ENCODE measurements around the gene ZNF665.
A peak's percentile ranks its signal among the peaks of the same experiment; 100 is the strongest.
"Not testable (repeated sequence)": the region's sequence is repeated elsewhere in the genome, so short reads cannot be mapped to it uniquely, and the experiment has no call there.

ZNF665 gene

GRCh38 chr19:53158119-53158656 is 35.0 kb downstream of the ZNF665 start:
- peak in 1 of 3 experiments; percentile 10 for DNase-seq (ENCODE audit: low read depth in 2 of 3, low spot score in 2 of 3)

GRCh38 chr19:53157626-53158025 is 35.5 kb downstream of the ZNF665 start:
- no peak for DNase-seq (ENCODE audit: low read depth in 2 of 3, low spot score in 2 of 3)

- DNase-seq (ENCODE audit: low read depth in 2 of 3, low spot score in 2 of 3): no peak
These were observed 36.3 kb downstream of the ZNF665 start for GRCh38 chr19:53156850-53157249.

DNA sequence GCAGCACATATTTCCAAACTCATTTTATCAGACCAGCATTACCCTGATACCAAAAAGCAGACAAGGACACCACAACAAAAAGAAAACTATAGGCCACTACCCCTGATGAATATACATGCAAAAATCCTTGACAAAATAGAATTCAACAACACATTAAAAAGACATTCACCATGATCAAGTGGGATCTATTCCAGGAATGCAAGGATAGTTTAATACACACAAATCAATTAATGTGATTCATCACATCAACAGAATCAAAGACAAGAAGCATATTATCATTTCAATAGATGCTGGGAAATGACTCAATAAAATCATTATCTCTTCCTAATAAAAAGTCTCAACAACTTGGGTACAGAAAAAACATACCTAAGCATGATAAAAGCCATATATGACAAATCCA is 45.5 kb downstream of the ZNF665 start:
- DNase-seq (ENCODE audit: low read depth in 2 of 3, low spot score in 2 of 3): no peak

DNA sequence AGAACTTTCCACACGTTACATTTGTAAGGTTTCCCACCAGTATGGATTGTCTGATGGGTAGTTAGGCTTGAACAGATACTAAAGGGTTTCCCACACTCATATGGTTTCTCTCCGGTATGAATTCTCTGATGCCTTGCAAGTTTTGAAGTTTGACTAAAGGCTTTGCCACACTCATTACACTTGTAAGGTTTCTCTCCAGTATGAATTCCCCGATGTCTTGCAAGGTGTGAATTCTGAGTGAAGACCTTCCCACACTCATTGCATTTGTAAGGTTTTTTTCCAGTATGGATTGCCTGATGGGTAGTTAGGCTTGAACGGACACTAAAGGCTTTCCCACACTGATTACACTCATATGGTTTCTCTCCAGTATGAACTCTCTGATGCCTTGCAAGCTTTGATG is 52.8 kb downstream of the ZNF665 start:
- DNase-seq (ENCODE audit: low read depth in 2 of 3, low spot score in 2 of 3): no peak

DNA sequence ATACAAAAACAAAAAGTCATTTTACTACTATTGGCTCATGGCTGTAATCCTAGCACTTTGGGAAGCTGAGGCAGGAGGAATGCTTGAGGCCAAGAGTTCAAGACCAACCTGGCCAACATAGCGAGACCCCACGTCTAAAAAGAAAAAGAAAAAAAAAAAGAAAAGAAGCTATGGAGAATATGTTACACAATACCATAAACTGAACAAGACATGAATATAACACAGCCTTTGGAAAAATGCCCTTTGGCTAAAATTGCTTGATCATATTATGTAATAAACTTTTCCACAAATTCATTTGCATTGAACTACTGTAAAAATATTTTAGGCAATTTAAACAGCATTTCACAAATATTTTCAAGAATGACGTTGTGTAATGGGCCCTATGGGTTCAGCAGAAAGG is 56.7 kb downstream of the ZNF665 start:
- no peak for DNase-seq (ENCODE audit: low read depth in 2 of 3, low spot score in 2 of 3)

GRCh38 chr19:53132141-53132991 is 60.8 kb downstream of the ZNF665 start, which contains the start of gene ZNF415:
TSS of gene ZNF415 (minus strand) at chr19:53132910. CDS start at chr19:53122676, 10,234 bp downstream.
- peak in 1 of 3 experiments; percentile 10 for DNase-seq (ENCODE audit: low read depth in 2 of 3, low spot score in 2 of 3)

DNA sequence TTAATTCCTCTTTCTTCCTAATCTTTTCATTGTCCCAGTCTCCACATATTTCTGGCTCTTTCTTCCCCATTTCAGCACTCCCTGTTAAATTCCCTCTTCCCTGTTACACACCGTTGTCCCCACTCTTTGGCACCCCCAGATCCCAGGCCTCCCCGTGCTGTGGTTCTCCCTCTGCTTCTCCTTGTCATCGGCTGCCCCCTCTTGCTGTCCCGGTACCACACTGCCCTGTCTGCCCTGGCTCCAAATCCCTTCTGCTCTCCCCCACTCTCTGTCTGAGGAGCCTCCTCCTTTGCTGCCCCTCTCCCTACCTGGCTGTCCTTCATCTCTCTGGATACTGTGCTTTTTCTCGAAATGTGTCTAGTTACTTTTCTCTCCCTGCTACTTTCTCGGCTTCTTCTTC is 61.4 kb downstream of the ZNF665 start:
- DNase-seq (ENCODE audit: low read depth in 2 of 3, low spot score in 2 of 3): no peak

DNA sequence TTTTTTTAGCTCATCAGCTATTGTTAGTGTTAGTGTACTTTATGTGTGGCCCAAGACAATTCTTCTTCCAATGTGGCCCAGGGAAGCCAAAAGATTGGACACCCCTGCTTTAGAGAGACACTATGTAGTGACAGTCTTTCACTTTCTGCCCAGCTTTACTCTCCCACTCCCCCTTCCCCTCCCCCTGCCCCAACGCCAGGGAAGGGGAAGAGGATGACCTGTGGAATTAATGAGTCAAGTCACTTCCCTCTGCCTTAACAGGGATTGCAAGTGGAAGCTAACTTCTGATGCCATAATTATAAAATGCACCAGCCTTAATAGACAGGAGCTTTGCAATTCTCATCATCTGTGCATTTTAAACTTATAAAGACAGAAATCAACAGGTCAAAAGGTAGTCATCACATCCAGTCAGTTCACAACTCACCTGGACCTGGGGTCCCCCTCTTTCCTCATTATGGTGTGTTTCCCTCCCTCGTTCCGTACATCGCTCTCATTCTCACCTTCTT is 62.0 kb downstream of the ZNF665 start:
- no peak for DNase-seq (ENCODE audit: low read depth in 2 of 3, low spot score in 2 of 3)

DNA sequence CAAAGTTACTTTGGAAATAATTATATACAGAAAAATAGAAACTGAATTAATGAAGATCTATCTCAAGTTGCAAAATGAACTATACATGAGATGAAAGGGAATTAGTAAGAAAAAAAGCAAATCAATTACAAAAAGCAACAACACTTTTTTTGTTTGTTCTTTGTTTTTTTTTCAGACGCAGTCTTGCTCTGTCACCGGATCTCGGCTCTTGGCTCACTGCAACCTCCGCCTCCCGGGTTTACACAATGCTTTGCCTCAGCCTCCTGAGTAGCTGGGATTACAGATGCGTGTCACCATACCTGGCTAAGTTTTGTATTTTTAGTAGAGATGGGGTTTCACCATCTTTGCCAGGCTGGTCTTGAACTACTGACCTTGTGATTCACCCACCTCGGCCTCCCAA is 62.7 kb downstream of the ZNF665 start:
- DNase-seq (ENCODE audit: low read depth in 2 of 3, low spot score in 2 of 3): no peak

DNA sequence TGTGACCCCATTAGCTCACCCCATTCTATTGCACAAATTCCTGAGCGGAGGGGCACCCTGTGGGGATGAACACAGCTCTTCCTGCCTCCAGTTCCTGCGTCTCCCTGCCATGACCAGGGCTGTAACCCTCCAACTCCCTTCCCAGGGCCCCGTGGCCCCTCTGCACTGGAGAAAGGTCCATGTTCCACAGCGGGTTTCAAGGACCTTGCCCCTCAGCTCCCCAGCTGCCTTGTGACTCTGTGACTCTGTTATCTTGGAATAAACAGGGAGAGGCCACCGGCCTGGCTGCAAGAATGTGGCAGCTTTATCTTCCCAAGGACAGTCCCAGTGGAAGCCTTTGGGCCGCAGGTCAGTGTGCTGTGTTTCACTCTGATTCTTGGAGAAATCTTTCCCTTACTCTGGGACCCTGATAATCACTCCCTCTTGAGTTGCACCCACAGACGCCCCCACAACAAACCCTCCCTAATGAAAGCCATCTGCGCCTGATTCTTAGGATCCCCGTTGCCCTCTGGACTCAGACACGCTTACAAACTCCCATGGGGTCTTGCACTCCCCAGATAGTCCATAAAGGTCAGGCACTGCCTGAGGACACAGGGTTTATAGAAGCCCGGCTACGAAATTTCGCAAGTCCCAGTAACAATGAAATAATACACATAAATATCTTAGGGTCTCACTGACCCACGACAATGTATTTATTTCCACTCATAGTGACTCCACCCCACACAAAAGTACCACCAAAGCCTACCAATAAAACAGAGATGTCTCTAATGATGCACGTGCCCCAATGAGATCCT is 66.2 kb downstream of the ZNF665 start:
- DNase-seq (ENCODE audit: low read depth in 2 of 3, low spot score in 2 of 3): not testable (repeated sequence)

DNA sequence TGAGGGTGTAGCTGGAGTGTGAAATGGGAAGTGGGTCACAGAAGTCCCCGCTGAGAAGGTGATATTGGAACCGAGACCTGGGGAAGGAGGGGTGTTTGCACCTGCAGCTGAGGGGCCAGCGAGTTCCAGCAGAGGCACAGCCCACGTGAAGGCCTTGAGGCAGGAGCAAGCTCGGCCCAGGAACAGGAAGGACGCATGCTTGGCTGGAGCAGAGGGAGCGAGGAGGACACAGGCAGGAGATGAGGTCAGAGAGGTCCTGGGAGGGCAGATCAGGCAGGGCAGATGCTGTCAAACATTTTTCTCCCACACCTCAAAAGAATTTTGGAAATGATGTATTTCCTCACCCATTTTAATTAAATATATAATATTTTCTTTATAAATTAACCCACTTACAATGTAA is 69.8 kb downstream of the ZNF665 start:
- DNase-seq (ENCODE audit: low read depth in 2 of 3, low spot score in 2 of 3): no peak

All from activated CD8-positive, alpha-beta memory T cell treated with anti-CD3 and anti-CD28 coated beads for 48 hours (primary cell).